K562 (cell line): ENCODE results near the gene CTBP2. TPM values are rescaled to one million over a fixed set of nuclear protein-coding genes. Genes with fewer than 3 reads are reported as not detected.

ENCODE experiments used
- ATAC-seq: fragments of 200-7000 bp; cut with Tn5 transposase; 3 replicates; pipeline ENCODE4 v1.9.1; 2020; ENCODE audit warnings: moderate library complexity
- Bru-seq: library from RNA; stranded (reverse); fragments of 400-500 nt; gene quantifications from one replicate; lab custom pipeline; 2021; lab: Mats Ljungman, UMichigan
- BruChase-seq, 2 experiments: library from RNA; stranded (reverse); fragments of 400-500 nt; gene quantifications; one replicate each; lab custom pipeline; 2021; lab: Mats Ljungman, UMichigan
- BruUV-seq: library from RNA; stranded (reverse); fragments of 400-500 nt; replicated peaks from 2 replicates; lab custom pipeline; 2021; lab: Mats Ljungman, UMichigan
- CTCF ChIA-PET: fragments of 300-600 bp; formaldehyde crosslinking; extraction: SDS; loops from one replicate; lab custom pipeline; 2021; ENCODE audit warnings: low intra/inter-chr PET ratio; lab: Yijun Ruan, JAX
- POLR2A ChIA-PET: fragments of 300-600, 350-650 bp; sonication (Branson Sonifier 250); formaldehyde crosslinking; extraction: SDS; loops from one replicate; lab custom pipeline; 2021; ENCODE audit warnings: antibody characterized with exemption, inconsistent platforms; lab: Yijun Ruan, JAX
- DNase-seq, 4 experiments: peaks; one replicate each; pipeline versions ENCODE4 v3.0.0 to v3.0.0-alpha.2; 2011 to 2018; ENCODE audit warnings: low spot score in 3 of 4, mixed read lengths in 3 of 4; ENCODE audit errors: extremely low read depth in 1 of 4
- FAIRE-seq: peaks from 2 replicates; lab custom pipeline; 2011; peaks lifted over from hg19 to GRCh38; lab: Jason Lieb, UNC
- H2AFZ ChIP-seq: 2 replicates; pipeline ENCODE4 v1.6.0; 2011; ENCODE audit warnings: low read depth, low read length, control low read depth, inconsistent platforms
- H3K27ac ChIP-seq: fragments of 200-600 bp; 3 replicates; pipeline ENCODE4 v1.8.0; 2011; ENCODE audit warnings: low read depth, mild to moderate bottlenecking, control low read depth, inconsistent platforms, low read length, moderate library complexity, mixed read lengths; ENCODE audit errors: extremely low read depth
- H3K27me3 ChIP-seq, 2 experiments: fragments of 300-600 bp in 1 of 2; 2 replicates in 1 of 2; 3 replicates in 1 of 2; pipeline versions ENCODE4 v1.6.0 to v1.8.0; 2011; ENCODE audit warnings: inconsistent platforms in 2 of 2, low read length in 2 of 2, mild to moderate bottlenecking in 1 of 2, mixed read lengths in 1 of 2, moderate library complexity in 1 of 2; ENCODE audit not compliant: control insufficient read depth in 2 of 2, insufficient read depth in 2 of 2
- H3K36me3 ChIP-seq: fragments of 300-600 bp; 3 replicates; pipeline ENCODE4 v1.8.0; 2011; ENCODE audit warnings: mild to moderate bottlenecking, low read length, inconsistent platforms; ENCODE audit not compliant: control insufficient read depth, insufficient read depth
- H3K4me1 ChIP-seq, 2 experiments: fragments of 200-600 bp in 1 of 2; replicated peaks in 1 of 2; 2 replicates in 1 of 2; 3 replicates in 1 of 2; pipeline versions ENCODE4 v1.5.1 to v1.8.0; 2011; ENCODE audit warnings: inconsistent platforms in 2 of 2, low read length in 2 of 2, mild to moderate bottlenecking in 1 of 2, mixed read lengths in 1 of 2, moderate library complexity in 1 of 2; ENCODE audit not compliant: control insufficient read depth in 2 of 2, insufficient read depth in 2 of 2
- H3K4me2 ChIP-seq: 2 replicates; pipeline ENCODE4 v1.6.1; 2011; ENCODE audit warnings: low read length, control low read depth, inconsistent platforms, mixed read lengths; ENCODE audit not compliant: insufficient read depth
- H3K4me3 ChIP-seq: fragments of 200-600 bp; sonication (generic), shearing (Covaris generic); 2 replicates; pipeline ENCODE4 v1.5.1; 2016; ENCODE audit warnings: control low read depth, inconsistent platforms
- H3K79me2 ChIP-seq: fragments of 200-600 bp; 3 replicates; pipeline ENCODE4 v1.8.0; 2011; ENCODE audit warnings: low read length, inconsistent platforms; ENCODE audit not compliant: control insufficient read depth, insufficient read depth
- H3K9ac ChIP-seq, 2 experiments: 2 replicates each; pipeline versions ENCODE4 v1.6.0 to v1.6.1; 2011; ENCODE audit warnings: low read depth in 2 of 2, low read length in 2 of 2, control low read depth in 1 of 2, inconsistent platforms in 1 of 2, mild to moderate bottlenecking in 1 of 2, mixed read lengths in 1 of 2; ENCODE audit not compliant: insufficient read depth in 1 of 2
- H3K9me1 ChIP-seq: one replicate; pipeline ENCODE4 v1.6.0; 2011; ENCODE audit warnings: inconsistent platforms, mild to moderate bottlenecking, low read length, moderate library complexity; ENCODE audit not compliant: control insufficient read depth, insufficient read depth
- H3K9me3 ChIP-seq: replicated peaks from 2 replicates; pipeline ENCODE4 v1.5.1; 2011; ENCODE audit warnings: low read depth, low read length, inconsistent platforms; ENCODE audit not compliant: control insufficient read depth, insufficient read depth
- H4K20me1 ChIP-seq: replicated peaks from 2 replicates; pipeline ENCODE4 v1.6.1; 2011; ENCODE audit warnings: low read length, inconsistent platforms, mixed read lengths; ENCODE audit not compliant: control insufficient read depth, insufficient read depth
- BHLHE40 ChIP-seq: IDR thresholded peaks from 2 replicates; pipeline ENCODE4 v1.6.1; 2011; ENCODE audit warnings: low read length, improper control_type of control experiment
- CREM ChIP-seq: IDR thresholded peaks from 2 replicates; pipeline ENCODE4 v1.6.1; 2014; ENCODE audit warnings: antibody characterized with exemption, low read depth
- HDAC6 ChIP-seq: IDR thresholded peaks from 2 replicates; pipeline ENCODE4 v1.6.1; 2012; ENCODE audit warnings: low read depth, mild to moderate bottlenecking, control low read depth, inconsistent platforms, low read length, moderate library complexity
- MEF2A ChIP-seq: IDR thresholded peaks from 2 replicates; pipeline ENCODE4 v1.6.1; 2011; ENCODE audit warnings: low read depth, mild to moderate bottlenecking, low read length, moderate library complexity; ENCODE audit not compliant: control insufficient read depth
- NFIX ChIP-seq: fragments of 250-450 bp; sonication (Bioruptor Pico); IDR thresholded peaks from 2 replicates; pipeline ENCODE4 v1.4.0; 2020; ENCODE audit warnings: low read depth, mild to moderate bottlenecking, moderate library complexity
- RBFOX2 ChIP-seq: fragments of 200-400 bp; formaldehyde crosslinking; IDR thresholded peaks from 2 replicates; pipeline ENCODE4 v1.6.1; 2017; ENCODE audit warnings: low read depth, mild to moderate bottlenecking, low read length, moderate library complexity
- RFX5 ChIP-seq: IDR thresholded peaks from 2 replicates; pipeline ENCODE4 v1.6.1; 2011; ENCODE audit warnings: low read depth, mild to moderate bottlenecking, improper control_type of control experiment, low read length
- SMARCA4 ChIP-seq: fragments of 450-650 bp; IDR thresholded peaks from 2 replicates; pipeline ENCODE4 v1.6.1; 2016
- TBP ChIP-seq: optimal IDR thresholded peaks from 2 replicates; pipeline ENCODE3; 2011; ENCODE audit warnings: low read depth, low read length, improper control_type of control experiment
- TFAM ChIP-seq: fragments of 250-450 bp; sonication (Bioruptor Pico); conservative IDR thresholded peaks from 2 replicates; pipeline ENCODE4 v1.5.0; 2021; ENCODE audit warnings: mild to moderate bottlenecking, moderate library complexity
- YY1 ChIP-seq, 3 experiments: IDR thresholded peaks; 2 replicates each; pipeline ENCODE4 v1.6.1; 2011; ENCODE audit warnings: low read length in 2 of 3, mild to moderate bottlenecking in 2 of 3, moderate library complexity in 2 of 3, borderline replicate concordance in 1 of 3, control low read depth in 1 of 3, low read depth in 1 of 3; ENCODE audit not compliant: insufficient read depth in 3 of 3, insufficient replicate concordance in 2 of 3, control insufficient read depth in 1 of 3, insufficient read length in 1 of 3; ENCODE audit errors: extremely low read depth in 1 of 3
- ZFPM2 ChIP-seq: fragments of 250-450 bp; sonication (Bioruptor Pico); IDR thresholded peaks from 2 replicates; pipeline ENCODE4 v1.5.1; 2022; ENCODE audit warnings: mild to moderate bottlenecking
- WGBS: fragments of 100-300 bp; shearing (Covaris generic); methylation state at CpG from one replicate; pipeline ENCODE4 v1.1.6; 2016; ENCODE audit warnings: low coverage, mixed read lengths; ENCODE audit not compliant: insufficient coverage; ENCODE audit errors: missing lambda C conversion rate; 5-methylcytosine and 5-hydroxymethylcytosine counted together
- in situ Hi-C: fragments of 300-500 bp; cut with MboI; formaldehyde crosslinking; loops from 4 replicates; pipeline ENCODE4 v1.15.0; 2018; ENCODE audit warnings: inconsistent platforms, mixed read lengths
- intact Hi-C: fragments of 100-400 bp; cut with micrococcal nuclease; formaldehyde crosslinking; loops from 2 replicates; pipeline ENCODE4 v1.14.2; 2022
- long read RNA-seq, 3 experiments: library from polyadenylated mRNA in 2 of 3; library from RNA in 1 of 3; unstranded in 2 of 3; stranded (forward) in 1 of 3; transcript quantifications; one replicate each; pipeline ENCODE4 v2.0.0, GENCODE V29; 2019 to 2022
- polyA minus RNA-seq, 3 experiments: library from RNA; depleted of rRNA, polyadenylated mRNA; stranded (reverse); fragments of >200 nt; gene quantifications; 2 replicates each; pipeline ENCODE4 v1.2.3, GENCODE V29; 2011
- polyA plus RNA-seq, 8 experiments: library from polyadenylated mRNA; depleted of rRNA in 4 of 8; stranded (reverse) in 5 of 8; unstranded in 3 of 8; fragments of >200 nt; fragmentation: Nextera tagmentation in 2 of 8; fragmentation: Illumina TruSeq in 1 of 8; extraction: Ambion mirVana in 2 of 8; extraction: Trizol in 1 of 8; gene quantifications; 2 replicates each; pipeline versions ENCODE4 v1.2.1 to v1.2.3, GENCODE V29; 2011 to 2014; ENCODE audit warnings: inconsistent platforms in 1 of 8, missing spikeins in 1 of 8
- total RNA-seq, 7 experiments: library from RNA; depleted of rRNA in 6 of 7; stranded (reverse); fragments of >200 nt in 6 of 7; fragmentation: Illumina TruSeq in 2 of 7; extraction: Trizol in 2 of 7; gene quantifications; 2 replicates each; pipeline versions ENCODE4 v1.2.1 to v1.2.3, GENCODE V29; 2011 to 2021; ENCODE audit warnings: low replicate concordance in 1 of 7
- TF ChIP-seq, protein P1 (sequence below): sonication (generic); formaldehyde crosslinking; IDR thresholded peaks from 2 replicates; pipeline ENCODE4 v1.4.0; 2020; ENCODE audit warnings: mild to moderate bottlenecking, missing genetic modification reagents

CTBP2 gene
- 15.3 and 51.2 TPM in 2 replicates for total RNA-seq (2011; cell fraction: chromatin; rRNA removed; ENCODE audit: low replicate concordance)
- total RNA-seq (2011; cell fraction: nucleolus; rRNA removed): 15.2 and 21.3 TPM in 2 replicates
- total RNA-seq (2011; cell fraction: nucleoplasm; rRNA removed): 17.3 and 22.5 TPM in 2 replicates
- total RNA-seq (2014; rRNA removed) (6.0 and 7.2 TPM in 2 replicates), total RNA-seq (2014; rRNA removed; fragmentation: Illumina TruSeq; extraction: Trizol) (8.0 and 8.3 TPM in 2 replicates), total RNA-seq (2015; rRNA removed; fragmentation: Illumina TruSeq; extraction: Trizol) (6.9 and 7.2 TPM in 2 replicates), total RNA-seq (2021) (6.5 and 8.8 TPM in 2 replicates), polyA plus RNA-seq (2011; rRNA removed) (1.3 and 1.8 TPM in 2 replicates), polyA plus RNA-seq (2014; fragmentation: Illumina TruSeq; extraction: Trizol) (2.0 and 3.2 TPM in 2 replicates), polyA plus RNA-seq (2014; fragmentation: Nextera tagmentation; extraction: Ambion mirVana) (1 to 10 TPM; 1.5 to 1.9 TPM), polyA plus RNA-seq (2014; rRNA removed) (5.1 and 5.6 TPM in 2 replicates), polyA minus RNA-seq (2011; rRNA and poly(A)+ RNA removed) (14.4 and 22.5 TPM in 2 replicates), Bru-seq, nascent RNA (percentile 79 among the genes with signal in this experiment), BruChase-seq, experiment 1, labeled RNA remaining after a 2-hour chase (percentile 79 among the genes with signal in this experiment), BruChase-seq, experiment 2, labeled RNA remaining after a 6-hour chase (percentile 81 among the genes with signal in this experiment)
- polyA plus RNA-seq (2011; cell fraction: cytosol; rRNA removed): 0.41 and 1.2 TPM in 2 replicates
- 1.1 and 1.4 TPM in 2 replicates for polyA plus RNA-seq (2011; cell fraction: nucleus; rRNA removed)
- 2.5 and 2.7 TPM in 2 replicates for polyA plus RNA-seq (2012)
- polyA minus RNA-seq (2011; cell fraction: cytosol; rRNA and poly(A)+ RNA removed): 9.6 and 12.3 TPM in 2 replicates
- 11.4 and 17.2 TPM in 2 replicates for polyA minus RNA-seq (2011; cell fraction: nucleus; rRNA and poly(A)+ RNA removed)
- long read RNA-seq, experiment 1, partial matches to known transcripts: 3 of 20 reads
- long read RNA-seq, experiment 1, other reads (novel, unspliced or antisense): 17 of 20 reads
- long read RNA-seq, experiment 2, partial matches to known transcripts: 0 of 6 reads
- long read RNA-seq, experiment 2, other reads (novel, unspliced or antisense): 6 of 6 reads
- long read RNA-seq, experiment 3, partial matches to known transcripts: 0 of 3 reads
- long read RNA-seq, experiment 3, other reads (novel, unspliced or antisense): 3 of 3 reads

DNA sequence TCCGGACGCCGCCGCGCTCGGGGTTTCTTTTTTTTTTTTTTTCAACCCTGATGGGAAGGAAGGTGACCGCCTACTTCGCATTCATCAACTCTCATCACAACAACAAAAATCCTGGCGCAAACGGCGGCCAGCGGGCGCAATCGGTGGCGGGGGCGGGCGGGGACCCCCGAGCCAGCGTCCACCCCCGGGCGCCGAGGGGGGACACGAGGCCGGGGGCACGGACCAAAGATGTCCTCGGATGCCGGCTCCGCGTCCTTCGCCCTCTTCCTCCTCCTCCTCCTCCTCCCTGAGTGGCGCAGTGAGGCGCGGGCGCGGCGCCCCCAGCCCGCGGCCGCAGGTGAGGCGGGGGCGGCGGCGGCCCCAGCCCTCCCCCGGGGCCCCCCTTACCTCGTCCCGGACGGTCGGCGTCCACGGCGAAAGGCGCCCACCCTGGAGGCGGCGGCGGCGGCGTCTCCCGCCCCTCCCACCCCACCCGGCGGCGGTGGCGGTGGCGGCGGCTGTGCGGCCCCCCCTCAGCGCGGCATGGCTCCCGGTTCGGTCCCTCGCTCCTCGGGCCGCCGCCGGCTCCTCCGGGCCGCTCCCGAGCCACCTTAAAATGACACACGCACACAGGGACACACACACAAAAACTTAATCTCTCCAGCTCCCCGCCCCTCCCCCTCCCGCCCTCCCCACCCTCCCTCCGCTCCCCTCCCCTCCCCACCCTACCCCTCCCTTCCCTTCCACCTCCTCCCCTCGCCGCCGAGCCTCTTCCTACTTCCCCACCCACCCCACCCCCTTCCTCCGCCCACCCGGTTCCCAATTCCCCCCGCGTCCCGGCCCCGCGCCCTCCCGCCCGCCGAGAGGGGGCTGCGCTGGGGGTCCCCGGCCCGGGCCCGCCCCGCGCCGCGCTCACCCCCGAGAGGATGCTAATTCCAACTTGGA lies at the start of gene CTBP2:
TSS of gene CTBP2 (minus strand) at position 632 of the 924 bp plus-strand sequence.
- intact Hi-C loops: loop anchor here (5.0 to 10.0 kb wide), 3 partner anchors 48 to 215 kb away; partner anchors contain the start of gene ZRANB1
- H3K4me3 ChIP-seq: peak within 1 kb of the TSS; percentile 74
- peak; percentile 16 for ATAC-seq
- TF ChIP-seq BHLHE40 (no peak), TBP (peak; percentile 74), RFX5 (no peak), ZFPM2 (CRISPR knock-in tag) (no peak), NFIX (CRISPR knock-in tag) (no peak), TFAM (no peak), CREM (peak; percentile 13; the same call in 1 of the 2 replicates), RBFOX2 (peak; percentile 60), SMARCA4 (no peak), HDAC6 (no peak), MEF2A (no peak), YY1 (IDR thresholded peaks at IDR 0.05; ENCODE audit: borderline replicate concordance in 1 of 3, control insufficient read depth in 1 of 3, extremely low read depth in 1 of 3, insufficient read depth in 3 of 3, insufficient read length in 1 of 3, insufficient replicate concordance in 2 of 3, low read depth in 1 of 3, low read length in 2 of 3) (peak in 1 of 3 experiments; percentile 16)
- TF ChIP-seq, protein P1, sequence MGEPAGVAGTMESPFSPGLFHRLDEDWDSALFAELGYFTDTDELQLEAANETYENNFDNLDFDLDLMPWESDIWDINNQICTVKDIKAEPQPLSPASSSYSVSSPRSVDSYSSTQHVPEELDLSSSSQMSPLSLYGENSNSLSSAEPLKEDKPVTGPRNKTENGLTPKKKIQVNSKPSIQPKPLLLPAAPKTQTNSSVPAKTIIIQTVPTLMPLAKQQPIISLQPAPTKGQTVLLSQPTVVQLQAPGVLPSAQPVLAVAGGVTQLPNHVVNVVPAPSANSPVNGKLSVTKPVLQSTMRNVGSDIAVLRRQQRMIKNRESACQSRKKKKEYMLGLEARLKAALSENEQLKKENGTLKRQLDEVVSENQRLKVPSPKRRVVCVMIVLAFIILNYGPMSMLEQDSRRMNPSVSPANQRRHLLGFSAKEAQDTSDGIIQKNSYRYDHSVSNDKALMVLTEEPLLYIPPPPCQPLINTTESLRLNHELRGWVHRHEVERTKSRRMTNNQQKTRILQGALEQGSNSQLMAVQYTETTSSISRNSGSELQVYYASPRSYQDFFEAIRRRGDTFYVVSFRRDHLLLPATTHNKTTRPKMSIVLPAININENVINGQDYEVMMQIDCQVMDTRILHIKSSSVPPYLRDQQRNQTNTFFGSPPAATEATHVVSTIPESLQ: no peak

More for the DNA sequence above, at the start of gene CTBP2:
- no peaks in the 10 kb centered on the region; the same call in 1 of the 2 replicates for H4K20me1 ChIP-seq
- H3K9ac ChIP-seq: peak within 1 kb of the TSS; percentile 60 to 93; a peak in 3 of 4 replicates
- BruUV-seq: no TSS peak
- peak within 1 kb of the TSS; percentile 84 for H2AFZ ChIP-seq
- H3K4me2 ChIP-seq: peak within 1 kb of the TSS; percentile 69
- H3K27me3 ChIP-seq: no peaks in the 10 kb centered on the region
- H3K9me3 ChIP-seq: no peaks in the 10 kb centered on the region
- H3K36me3 ChIP-seq: no peaks in the 10 kb centered on the region
- in situ Hi-C loops: loop anchor here (25.0 kb wide), 1 partner anchor 223 kb away; the partner anchor contains the start of gene ZRANB1
- no CpG with 5 or more reads among the region's 103 CpGs for WGBS
- H3K79me2 ChIP-seq: peaks cover 47% of the 10 kb centered on the region
- H3K27ac ChIP-seq: peak within 1 kb of the TSS; percentile 85
- peak; percentile 55 to 76 (median 68) for DNase-seq
- no peaks in the 10 kb centered on the region for H3K9me1 ChIP-seq
- H3K4me1 ChIP-seq: peaks cover 6 to 25% of the 10 kb centered on the region in 2 experiments; a peak in 4 of 5 replicates
- FAIRE-seq: no peak
- ChIA-PET POLR2A (no interaction called here), CTCF (no interaction called here)
